GM18909 (cell line): ENCODE results near the gene ATP9A.
"Not testable (repeated sequence)": the region's sequence is repeated elsewhere in the genome, so short reads cannot be mapped to it uniquely, and the experiment has no call there.

Experiments used
- ATAC-seq: cut with Tn5 transposase; IDR thresholded peaks from one replicate; pipeline ENCODE4 v1.9.1; 2021; ENCODE audit warnings: mild to moderate bottlenecking; ENCODE audit not compliant: unreplicated experiment, poor library complexity

Gene ATP9A, protein sequence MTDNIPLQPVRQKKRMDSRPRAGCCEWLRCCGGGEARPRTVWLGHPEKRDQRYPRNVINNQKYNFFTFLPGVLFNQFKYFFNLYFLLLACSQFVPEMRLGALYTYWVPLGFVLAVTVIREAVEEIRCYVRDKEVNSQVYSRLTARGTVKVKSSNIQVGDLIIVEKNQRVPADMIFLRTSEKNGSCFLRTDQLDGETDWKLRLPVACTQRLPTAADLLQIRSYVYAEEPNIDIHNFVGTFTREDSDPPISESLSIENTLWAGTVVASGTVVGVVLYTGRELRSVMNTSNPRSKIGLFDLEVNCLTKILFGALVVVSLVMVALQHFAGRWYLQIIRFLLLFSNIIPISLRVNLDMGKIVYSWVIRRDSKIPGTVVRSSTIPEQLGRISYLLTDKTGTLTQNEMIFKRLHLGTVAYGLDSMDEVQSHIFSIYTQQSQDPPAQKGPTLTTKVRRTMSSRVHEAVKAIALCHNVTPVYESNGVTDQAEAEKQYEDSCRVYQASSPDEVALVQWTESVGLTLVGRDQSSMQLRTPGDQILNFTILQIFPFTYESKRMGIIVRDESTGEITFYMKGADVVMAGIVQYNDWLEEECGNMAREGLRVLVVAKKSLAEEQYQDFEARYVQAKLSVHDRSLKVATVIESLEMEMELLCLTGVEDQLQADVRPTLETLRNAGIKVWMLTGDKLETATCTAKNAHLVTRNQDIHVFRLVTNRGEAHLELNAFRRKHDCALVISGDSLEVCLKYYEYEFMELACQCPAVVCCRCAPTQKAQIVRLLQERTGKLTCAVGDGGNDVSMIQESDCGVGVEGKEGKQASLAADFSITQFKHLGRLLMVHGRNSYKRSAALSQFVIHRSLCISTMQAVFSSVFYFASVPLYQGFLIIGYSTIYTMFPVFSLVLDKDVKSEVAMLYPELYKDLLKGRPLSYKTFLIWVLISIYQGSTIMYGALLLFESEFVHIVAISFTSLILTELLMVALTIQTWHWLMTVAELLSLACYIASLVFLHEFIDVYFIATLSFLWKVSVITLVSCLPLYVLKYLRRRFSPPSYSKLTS

GRCh38 chr20:51767867-51768758 lies at the start of gene ATP9A:
Gene ATP9A (minus strand): TSS chr20:51768390. CDS start chr20:51768369, 21 bp downstream.
- no peak for ATAC-seq

DNA sequence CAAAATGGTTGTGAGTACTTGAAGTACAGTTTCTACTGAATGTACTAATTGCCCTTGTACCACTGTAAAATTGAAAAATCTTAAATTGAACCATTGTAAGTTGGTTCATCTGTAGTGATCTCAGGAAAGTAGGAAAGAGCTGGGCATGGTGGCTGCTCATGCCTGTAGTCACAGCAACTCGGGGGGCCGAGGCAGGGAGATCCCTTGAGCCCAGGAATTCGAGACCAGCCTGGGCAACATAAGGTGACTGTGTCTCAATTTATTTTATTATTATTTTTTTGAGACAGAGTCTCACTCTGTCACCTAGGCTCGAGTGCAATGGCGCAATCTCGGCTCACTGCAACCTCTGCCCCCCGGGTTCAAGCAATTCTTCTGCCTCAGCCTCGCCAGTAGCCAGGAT lies 48.7 kb upstream of the ATP9A start:
- not testable (repeated sequence) for ATAC-seq

DNA sequence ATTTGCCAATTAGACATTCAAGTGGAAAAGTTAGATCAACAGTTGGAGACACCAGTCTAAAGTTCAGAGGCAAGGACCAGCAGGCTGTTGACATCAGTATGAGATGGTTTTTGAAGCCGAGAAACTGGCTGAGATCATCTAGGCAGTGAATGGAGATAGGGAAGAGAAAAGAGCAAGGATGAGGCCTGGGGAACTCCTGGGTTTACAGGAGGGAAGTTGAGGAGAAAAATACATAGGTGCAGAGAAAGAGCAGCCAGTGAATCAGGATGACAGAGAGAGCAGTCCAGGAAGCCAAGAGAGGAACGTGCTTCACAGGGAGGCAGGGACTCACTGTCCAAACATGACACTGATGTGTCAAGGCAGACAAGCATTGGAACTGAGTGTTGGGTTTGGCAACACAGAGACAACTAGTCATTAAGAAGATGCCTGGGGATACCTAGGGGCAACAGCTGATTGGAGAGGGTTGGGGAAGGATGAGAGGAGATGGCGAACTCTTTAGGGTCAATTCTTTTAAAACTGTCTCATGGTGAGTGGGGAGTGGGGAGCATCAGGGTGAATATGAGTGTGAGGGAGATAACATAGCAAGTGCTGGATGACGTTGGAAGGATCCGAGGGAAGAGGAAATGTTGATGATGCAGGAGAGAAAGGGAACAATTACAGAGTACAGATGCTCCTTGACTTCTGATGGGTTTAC lies 47.3 kb upstream of the ATP9A start:
- ATAC-seq, result no peak

- no peak for ATAC-seq
These were observed 44.7 kb upstream of the ATP9A start for GRCh38 chr20:51812861-51813260.

- ATAC-seq, result no peak
These were observed 43.4 kb upstream of the ATP9A start for GRCh38 chr20:51811514-51812128.

- no peak for ATAC-seq
These were observed 42.8 kb upstream of the ATP9A start for GRCh38 chr20:51811042-51811355.

- ATAC-seq, result no peak
These were observed 42.2 kb upstream of the ATP9A start for GRCh38 chr20:51810155-51811041.

DNA sequence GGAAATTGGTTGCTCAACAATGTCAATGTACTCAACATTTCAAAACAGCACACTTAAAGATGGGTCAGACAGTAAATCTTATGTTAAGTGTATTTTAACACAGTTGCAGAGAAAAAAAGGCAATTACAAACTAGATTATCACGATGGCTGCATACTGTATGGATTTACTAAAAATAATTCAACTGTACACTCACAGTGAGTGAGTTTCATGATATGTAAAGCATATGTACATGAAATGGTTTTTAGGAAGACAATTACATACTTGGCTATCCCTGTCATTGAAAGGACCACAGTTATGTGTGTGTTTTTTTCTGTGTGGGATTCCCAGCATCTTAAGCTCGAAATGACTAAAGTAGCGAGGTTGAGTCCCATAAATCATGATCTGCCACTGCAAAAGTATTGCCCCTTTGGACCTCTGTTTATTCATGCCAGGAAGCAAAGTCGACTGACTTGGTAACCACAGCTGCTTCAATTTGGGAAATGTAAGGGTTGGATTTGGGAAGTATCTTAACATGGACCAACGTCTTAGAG lies 39.6 kb upstream of the ATP9A start:
- ATAC-seq, result no peak

DNA sequence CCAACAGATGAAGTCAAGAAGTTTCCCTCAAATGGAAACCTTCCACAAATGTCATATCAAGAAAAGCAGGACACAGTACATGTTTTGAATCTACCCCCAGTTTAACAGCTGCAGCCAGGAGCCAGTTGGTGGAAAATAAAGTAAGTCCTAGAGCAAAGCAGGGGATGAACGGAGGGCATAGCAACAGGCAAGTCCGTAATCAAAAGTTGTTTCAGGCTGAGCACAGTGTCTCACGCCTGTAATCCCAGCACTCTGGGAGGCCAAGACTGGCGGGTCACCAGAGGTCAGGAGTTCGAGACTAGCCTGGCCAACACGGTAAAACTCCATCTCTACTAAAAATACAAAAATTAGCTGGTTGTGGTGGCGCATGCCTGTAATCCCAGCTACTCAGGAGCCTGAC lies 36.6 kb upstream of the ATP9A start:
- no peak for ATAC-seq

DNA sequence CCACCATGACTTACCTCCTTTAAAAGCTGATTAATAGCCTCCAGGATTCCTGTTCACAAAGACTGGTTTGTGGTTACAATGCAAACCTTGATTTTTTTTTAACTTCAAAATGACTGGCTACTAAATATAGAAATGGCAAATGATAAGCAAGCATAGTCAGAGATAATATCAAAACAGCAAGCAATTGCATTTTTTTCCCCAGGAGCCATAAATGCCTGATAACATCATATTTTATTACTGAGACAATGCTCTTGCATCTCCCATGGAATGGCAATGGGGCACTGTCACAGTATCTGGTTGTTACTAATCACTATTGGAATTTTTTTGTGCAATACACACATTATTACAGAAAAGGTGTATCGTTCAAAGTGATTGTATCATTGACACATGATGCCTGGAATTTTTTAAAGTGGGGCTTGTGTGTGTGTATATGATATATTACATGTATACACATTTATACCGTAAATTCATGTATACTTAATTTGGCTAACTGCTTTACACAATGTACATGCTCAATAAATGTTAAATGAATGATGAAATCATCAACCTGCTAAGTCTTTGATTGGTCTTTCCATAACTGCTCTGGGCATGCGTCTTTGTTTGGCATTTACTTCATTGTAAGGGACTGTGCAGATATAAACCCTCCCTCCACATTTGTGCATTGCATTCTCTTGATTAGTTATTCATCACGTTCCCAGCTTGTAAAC lies 35.1 kb upstream of the ATP9A start:
- ATAC-seq, result no peak

GRCh38 chr20:51802170-51802751 lies 34.1 kb upstream of the ATP9A start, which contains the start of gene SALL4:
Gene SALL4 (minus strand): TSS chr20:51802521. CDS start chr20:51802408, 113 bp downstream.
- no peak for ATAC-seq

GRCh38 chr20:51801823-51802123 lies 33.6 kb upstream of the ATP9A start:
- no peak for ATAC-seq

- ATAC-seq, result no peak
These were observed 33.1 kb upstream of the ATP9A start for GRCh38 chr20:51801122-51801822.

DNA sequence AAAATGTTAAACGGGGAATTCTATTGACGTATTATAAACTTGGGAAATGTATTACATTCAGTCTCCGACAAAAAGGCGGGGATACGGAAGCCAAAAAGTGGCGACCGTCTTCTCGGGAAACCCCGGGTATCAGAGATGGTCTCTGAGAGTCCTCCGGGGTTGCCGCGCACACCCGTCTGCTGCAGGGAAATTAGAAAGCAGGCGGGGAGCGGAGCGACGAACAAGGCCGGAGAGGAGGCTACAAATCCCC lies 32.6 kb upstream of the ATP9A start:
- ATAC-seq, result no peak

- ATAC-seq, result peak; percentile 57
These were observed 32.1 kb upstream of the ATP9A start for GRCh38 chr20:51800060-51800871.

DNA sequence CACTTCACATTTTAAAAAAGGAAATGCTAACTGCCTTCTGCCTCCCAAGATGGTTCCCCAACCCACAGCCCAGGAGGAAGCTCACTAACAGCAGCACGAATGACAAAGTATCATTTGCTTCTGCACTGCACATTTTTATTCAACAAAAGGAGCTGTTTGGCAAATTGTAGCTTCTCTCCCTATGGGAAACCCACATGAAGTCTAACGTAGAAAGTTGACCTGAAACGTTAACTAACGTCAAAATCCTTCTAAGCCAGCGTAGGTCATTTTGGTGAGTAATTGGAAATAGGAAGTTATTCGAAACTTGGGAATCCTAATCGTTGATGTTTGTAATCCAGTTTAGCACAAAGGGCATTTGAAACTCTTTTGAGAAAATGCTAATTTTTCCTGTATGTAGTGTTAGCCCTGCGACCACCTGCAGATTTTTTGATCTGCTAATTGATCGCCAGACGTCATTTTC lies 31.2 kb upstream of the ATP9A start:
- ATAC-seq, result no peak
